Hippocampal formation (tissue), 2 donors: ENCODE results near the gene CNTN6.

Experiments used
- DNase-seq, 2 donors: peaks; one replicate each; lab custom pipeline; 2025; lab: John Stamatoyannopoulos, UW

The CNTN6 gene

DNA sequence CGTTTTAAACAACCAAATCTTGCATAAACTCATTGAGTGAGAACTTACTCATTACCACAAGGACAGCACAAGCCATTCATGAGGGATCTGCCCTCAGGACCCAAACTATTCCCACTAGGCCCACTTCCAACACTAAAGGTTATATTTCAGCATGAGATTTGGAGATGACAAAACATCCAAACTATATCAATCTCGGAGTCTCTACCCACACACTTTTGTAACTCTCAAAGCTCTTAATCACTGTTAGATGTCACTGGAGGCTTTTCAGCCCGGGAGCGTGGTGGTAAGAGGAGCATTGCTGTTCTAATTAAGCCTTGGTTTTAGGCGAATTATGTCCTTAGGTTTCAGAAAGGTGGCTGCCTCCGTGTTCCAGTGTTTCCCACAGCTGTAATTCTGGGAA, 86.3 kb downstream of the CNTN6 start:
- no peak for DNase-seq

DNA sequence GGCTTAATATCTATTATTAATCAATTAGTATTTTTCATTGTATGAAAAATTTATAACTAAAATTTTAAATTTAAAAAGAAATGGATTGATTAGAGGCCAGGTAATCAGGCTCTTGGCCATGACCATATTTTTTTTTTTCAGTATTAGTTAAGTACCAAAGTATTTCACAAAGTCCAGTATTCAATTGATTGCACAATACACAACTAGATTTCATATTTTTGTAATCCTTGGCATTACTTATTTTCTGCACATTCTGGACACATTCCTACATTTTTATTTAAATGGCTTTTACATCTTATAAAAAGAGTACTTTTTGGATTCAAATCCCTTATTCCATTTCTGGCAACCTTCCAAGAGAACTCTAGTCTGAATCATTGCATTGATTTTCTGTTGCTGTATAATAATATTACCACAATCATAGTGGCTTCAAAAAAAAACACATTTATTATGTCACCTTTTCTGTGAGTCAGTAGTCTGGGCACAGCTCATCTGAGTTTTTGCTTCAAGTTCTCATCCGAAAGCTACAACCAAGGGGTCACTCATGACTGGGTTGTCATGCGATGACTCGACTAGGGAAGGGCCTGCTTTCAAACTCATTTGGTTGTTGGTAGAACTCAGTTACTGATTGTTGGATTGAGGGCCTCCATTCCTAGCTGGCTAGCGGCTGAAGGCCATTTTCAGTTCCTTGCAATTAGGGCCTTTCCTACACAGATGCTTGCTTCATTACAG, 90.7 kb downstream of the CNTN6 start:
- DNase-seq = no peak

DNA sequence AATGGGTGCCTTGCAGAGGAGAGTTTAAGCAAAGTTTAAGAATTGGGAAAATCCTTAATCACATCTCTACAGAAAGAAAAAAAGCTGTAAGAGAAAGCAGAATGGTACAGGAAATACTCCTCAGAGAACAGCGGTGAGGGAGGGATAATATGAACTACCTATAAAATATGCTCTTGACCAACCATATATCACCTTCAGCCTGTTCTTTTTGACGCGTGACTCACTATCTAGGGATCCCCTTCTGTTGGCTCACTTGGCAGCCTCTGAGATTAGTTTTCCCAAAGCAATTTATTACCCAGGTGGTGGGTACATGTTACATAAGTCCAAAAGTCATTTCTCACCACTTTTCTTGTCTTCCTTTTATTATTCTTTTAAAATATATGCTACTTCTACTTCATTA, 97.7 kb downstream of the CNTN6 start:
- no peak for DNase-seq

DNA sequence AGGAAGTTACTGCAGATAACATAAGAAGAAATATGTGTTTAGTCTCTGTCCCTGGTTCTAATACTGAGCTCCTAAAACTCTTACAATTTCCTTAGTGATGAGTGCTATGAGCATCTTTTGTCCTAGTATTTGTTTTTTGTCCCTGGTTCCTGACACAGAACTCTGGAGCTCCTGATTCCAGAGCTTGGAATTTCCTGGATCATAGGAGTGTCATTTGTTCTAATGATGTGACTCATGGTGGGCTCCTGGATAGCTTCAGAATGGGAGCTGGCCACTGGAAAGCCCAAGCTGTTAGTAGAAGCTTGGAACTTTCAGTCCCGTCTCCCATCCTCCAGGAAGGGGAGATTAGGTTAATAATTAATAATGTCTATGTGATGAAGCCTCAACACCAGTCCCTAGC, 98.2 kb downstream of the CNTN6 start:
- no peak for DNase-seq

DNA sequence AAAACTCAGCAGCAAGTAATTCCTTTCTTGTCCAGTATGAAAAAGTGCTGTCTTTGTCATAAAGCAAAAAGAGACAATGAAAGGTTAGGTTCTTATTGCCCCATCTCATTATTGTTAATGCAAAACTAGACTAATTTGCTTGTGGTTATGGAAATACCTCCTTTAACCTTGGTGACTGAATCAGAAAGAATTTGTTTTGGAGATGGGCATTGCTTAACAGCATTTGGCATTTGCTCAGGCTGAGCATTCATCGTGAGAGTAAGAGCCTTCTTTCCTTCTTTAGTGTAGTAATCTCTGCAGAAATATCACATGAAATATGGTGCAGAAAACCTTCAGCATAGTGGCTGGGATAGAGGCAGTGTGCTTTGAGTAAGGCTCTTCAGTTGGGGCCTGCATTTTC, 103.1 kb downstream of the CNTN6 start:
- no peak for DNase-seq

DNA sequence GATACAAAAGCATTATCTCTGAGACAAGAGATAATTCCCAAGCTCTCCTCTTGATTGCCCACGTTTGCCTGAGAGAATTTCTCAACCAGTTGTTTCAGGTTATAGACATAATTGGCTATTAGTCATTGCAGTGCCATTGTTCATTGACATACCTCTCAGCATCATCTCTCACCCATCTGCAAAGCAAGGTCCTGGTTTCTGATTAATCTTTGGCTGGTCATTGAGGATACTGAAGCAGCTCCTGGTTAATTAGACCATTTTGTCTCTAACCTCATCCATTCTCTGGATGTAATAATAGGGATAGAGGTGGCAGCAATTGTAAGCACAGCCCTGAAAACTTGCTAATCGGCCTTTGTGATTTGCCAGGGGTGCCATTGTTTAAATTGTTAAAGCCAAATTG, 104.2 kb downstream of the CNTN6 start:
- no peak for DNase-seq

DNA sequence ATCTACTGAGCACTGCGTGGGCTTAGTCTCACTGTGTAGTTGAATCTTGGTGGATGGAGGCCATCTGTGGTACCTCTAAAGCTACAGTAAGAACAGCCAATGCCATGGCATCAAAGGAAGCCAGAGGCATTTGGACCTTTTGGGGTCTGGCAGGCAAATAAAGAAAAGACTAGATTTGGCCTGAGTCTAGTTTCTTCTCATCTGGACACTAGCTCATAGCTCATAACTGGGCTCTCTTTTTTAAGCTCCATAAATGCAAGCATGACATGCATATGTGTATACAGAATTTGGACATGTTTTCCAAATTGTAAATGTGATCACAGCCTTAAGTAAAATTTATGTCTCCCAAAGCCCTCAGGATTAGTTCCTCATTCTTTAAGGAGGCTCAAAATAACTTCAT, 107.5 kb downstream of the CNTN6 start:
- no peak for DNase-seq

DNA sequence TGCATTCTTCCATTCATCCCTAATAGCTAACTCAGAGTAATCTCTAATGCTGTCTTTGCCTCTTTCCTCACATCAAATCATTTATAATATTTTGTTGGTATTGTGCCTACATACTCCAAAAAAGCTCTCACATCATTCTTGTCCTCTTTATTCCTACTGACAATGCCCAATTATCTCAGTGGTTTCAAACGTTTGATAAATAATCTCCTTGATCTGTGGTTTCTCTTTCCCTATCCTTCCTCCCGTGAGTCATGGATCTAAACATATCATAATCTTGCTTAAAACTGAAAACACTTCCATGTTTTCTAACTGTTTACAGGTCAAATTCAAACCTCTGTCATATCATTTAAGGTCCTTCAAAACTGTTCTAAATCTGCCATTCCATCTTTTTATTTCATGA, 115.1 kb downstream of the CNTN6 start:
- no peak for DNase-seq

DNA sequence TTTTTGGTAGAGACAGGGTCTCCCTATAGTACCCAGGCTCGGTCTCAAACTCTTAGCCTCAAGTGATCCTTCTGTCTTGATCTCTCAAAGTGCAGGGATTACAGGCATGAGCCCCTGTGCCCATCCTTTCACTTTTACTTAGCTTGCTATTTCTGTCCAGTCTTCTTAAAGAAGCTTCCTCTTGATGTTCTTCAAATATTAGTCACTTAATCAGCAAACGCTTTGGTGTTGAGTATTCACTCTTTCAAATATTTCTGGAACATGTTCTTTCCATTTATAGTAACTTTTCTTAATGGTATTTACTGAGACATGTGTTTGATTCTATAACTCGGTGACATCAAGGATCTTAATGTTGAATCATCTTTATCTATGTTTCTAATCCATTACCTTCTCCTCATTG, 122.1 kb downstream of the CNTN6 start:
- DNase-seq = no peak

DNA sequence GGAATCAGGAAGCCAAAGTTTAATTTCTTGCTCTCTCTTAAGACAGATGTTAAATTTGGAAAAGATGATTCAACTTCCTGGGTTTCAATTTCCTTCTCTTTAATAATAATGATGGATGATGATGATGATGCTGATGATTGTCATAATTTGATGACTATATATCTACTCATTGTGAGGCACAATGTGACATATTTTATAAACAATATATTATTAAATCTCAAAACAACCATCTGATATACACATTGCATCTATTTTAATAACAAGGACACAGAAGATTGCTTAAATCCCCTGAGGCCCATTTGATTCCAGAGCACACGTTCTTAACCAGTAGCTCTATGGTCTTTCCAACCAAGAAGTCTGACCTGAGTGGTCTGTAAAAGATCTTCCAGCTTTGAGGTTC, 124.0 kb downstream of the CNTN6 start:
- no peak for DNase-seq

DNA sequence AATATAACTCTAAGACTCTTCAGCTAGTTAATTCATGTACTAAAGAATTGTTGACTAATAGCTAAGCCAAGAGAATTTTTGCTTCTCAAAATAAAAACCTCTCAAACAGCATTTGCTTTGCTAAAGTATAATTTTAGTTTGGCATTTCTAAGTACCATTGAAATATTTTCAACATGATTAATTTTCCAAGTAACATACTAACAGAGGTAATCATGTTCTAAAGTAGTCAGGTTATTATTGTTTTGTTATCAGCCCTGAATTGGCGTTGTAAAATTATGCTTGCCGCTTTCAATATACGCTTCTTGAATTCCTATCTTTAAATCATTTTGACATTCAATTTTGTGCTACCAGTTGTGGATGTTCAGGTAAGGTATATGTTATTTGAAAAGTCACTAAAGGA, 134.3 kb downstream of the CNTN6 start:
- no peak for DNase-seq

DNA sequence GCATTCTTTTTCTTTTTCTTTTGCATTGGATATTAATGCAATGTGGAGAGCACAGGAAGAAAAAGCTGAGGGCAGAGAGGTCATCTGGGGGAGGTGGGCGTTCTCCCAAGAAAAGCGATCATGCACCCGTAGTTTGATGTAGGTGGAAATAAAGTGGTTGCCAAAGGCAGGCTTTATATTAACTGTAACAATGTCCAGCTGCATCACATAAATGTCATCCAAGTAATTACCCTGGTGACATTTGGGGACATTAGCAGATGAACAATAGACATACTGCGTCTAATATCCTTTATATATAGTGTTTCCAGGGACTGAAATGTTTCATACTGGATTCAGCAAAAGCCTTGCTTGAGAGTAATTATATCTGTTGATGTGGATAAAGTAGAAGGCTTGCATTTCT, 135.5 kb downstream of the CNTN6 start:
- DNase-seq = no peak

DNA sequence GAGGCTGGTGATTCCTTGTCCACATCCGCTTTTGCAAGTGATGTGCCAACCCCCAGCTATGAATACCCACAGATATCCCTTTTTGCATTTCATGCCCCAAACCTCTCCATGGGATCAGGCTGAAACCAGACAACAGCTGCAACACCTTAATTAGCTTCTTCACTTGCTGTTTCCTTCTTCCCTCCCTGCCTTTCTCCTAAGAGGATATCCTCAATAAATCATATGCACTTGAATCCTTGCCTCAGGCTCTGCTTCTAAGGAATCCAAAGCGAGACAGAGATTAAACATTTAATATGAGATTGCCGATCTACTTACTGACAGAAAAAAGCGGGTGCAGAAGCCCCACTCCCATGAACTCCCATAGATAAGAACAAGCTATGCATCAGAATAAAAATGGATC, 138.1 kb downstream of the CNTN6 start:
- DNase-seq = no peak

DNA sequence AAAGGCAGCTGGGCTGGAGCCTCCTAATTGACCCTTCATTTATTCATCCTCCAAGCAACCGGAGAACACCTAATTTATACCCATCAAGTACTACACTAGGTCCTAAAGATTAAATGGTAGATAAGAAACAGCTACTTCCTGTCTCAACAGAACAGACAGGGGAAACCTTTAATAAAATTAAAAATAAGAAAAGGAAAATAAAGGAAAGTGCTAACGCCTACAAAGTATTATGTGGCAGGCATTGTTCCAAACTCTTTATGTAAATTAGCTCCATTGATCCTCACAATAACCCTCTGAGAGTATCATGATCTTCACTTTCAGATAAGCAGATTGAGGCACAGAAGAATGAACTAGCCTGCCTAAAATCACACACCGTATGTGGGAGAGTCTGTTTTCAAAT, 139.5 kb downstream of the CNTN6 start:
- DNase-seq = no peak

DNA sequence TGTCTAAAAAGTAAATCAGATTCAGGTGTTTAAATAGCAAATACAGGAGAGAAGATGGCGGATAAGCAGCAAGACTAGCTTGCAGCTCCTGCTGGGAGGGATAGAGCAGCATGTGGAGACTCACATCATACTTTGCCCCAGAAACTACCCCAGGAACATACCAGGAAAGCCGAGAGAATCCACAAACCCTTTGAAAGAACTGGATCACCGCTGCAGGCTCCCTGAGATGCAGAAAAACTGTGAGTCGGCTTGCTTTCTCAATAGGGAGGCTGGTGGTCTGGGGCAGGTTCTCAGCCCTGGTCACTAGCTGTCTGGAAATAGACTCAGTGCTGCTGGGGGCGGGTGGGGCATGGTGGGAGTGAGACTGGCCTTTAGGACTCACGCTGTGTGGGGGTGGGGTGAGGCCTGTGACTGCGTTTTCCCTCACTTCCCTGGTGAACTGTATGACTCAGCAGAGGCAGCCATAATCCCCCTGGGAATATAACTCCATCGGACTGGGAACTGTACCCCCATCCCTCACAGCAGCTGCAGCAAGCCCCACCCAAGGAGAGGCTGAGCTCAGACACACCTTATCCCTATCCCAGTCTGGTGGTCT, 142.8 kb downstream of the CNTN6 start:
- no peak for DNase-seq

DNA sequence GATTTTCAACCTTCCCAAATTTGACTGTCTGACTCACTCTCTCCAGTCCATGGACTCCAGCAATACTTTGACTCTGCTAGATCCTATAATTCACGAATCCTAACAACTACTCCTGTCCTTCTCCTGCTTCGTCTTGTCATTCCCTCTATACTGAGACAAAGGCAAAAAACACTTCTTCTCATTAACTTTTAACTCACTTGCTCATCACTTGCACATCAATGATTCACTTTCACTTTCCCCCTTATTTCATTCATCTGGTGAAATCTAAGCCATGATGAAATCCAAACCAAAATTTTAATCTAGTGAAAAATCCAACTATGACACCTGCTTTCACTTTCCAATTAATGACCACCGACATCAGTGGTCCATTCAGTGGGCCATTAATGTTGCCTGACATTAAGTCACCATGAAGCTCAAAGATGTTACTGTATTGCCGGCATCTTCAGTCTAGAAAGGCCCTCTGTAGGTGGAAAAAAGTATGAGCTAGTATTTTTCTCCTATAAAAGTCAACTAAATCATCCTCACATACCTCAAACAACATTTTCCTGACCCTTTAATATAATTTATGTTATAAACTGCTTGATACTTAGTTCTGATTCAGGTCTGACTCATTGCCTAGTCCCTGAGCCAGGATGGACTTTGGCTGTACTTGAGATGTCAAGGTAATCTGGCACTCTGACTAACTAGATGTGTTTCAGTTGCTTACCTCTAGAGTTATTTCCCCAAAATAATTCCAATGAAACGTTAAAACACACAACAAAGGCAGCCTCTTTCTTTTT, 158.6 kb downstream of the CNTN6 start:
- DNase-seq = no peak

DNA sequence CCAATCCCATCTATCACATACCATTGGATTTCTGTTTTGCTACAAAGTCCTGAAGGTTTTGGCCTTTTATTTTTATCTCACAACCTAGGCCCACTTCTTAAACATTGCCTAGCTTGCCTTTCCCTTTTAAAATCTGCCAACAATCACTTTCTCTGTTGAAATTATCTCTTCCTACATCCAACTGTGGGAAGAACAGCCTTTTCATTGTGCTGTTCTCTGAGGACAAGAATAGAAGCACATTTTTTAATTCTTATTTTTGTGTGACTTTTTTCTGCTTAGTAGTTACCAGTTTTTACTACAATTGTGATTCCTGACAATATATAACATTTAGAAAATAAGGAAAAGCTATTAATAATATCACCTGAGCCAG, 159.2 kb downstream of the CNTN6 start:
- DNase-seq = no peak

DNA sequence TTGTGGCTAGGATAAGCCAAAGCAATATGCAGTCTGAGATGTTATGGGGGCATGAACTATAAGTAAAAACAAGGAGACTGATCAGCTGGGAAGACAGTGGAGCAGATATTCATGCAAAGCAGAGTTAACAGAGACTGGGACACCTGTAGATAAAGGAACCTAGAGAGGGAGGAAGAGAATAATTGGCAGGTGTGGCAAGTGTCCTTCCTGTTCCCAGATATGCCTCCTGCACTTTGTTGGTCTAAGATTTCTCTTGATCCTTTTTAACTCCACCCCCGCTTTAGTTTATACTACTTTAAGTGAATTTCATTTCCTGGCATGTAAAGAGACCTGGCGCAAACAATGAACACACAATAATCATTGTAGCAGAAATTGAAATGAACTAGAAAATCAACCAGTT, 169.4 kb downstream of the CNTN6 start:
- no peak for DNase-seq

DNA sequence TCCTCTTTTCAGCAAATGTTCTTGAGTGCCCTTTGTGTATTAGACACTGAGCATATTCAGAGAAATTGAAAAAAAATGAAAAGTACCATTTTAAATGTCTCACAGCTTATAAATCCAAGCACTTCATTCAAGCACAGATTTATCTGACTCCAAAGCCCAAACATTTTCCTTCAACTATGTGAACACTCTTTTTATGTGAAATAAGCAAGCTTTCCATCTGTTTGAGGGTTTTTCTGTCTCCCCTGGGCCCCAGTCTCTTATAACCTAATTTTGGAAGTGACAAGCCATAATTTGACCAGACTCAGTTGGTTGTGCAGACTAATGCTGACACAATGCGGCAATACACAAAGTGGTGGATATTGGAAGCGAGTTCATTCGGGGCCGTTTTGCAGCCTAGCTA, 170.3 kb downstream of the CNTN6 start:
- DNase-seq = no peak

DNA sequence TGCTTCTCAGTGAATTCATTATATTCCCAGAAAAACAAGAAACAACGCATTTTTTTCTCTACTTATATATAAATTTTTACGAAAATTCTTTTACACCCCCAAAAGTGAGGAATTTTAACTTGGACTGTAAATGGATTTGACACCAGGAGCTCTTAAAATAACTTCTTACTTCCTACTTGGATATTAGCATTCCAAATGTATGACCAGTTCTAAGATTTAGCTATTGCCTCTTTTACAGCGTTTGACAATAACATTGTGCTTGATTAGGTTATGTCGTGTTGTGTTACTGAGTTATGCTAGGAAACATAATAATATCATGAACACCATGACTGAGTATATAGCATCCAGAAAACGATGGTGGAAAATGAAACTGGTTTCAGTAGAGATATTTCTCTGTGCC, 177.0 kb downstream of the CNTN6 start:
- no peak for DNase-seq

DNA sequence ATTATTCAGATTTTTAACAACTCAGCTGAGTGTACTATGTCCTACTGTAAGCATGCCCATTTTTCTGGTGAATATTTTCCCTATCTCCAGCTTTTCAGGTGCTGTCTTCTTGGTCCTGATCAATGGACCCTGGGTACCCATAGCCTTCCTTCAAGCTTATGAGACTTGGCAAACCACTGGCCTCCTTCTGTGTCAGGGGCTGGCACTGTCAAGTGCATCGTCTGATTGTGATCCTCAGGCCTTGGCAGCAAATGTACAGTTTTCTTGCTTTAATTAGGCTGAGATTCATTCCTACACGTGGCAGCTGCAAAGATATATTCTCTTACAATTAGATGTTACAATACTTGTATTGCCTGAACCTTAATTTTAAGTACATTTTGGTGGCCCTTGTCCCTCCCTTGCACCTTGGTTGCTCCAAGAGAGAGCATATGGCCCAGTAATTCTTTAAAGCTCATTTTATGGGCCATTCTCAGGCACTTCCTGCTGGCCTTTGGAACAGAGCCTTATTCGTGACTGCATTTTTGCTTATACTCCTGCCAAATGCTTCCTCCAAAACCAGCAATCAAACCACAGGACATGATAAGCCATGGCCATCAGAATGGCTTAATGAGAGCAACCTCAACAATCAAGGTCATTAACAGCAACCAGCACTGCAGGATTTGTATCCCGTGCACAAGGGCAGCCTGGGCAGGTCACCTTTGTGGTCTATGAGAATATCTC, 179.9 kb downstream of the CNTN6 start:
- no peak for DNase-seq

DNA sequence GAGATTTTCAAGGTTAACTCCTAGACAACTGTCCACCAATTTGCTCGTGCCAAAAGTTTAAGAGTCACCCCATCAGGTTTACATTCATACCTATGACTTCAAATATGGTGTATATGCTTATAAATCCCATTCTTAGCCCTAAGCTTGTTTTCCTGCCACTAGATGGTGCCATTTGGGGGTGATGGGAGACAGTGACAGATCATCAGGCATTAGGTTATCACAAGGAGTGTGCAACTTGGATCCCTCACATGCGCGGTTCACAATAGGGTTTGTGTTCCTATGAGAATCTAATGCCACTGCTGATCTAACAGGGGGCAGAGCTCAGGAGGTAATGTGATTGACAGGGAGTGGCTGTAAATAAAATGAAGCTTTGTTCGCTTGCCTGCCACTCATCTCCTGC, 182.7 kb downstream of the CNTN6 start:
- DNase-seq = peak in 1 of 2 donors; percentile 0

DNA sequence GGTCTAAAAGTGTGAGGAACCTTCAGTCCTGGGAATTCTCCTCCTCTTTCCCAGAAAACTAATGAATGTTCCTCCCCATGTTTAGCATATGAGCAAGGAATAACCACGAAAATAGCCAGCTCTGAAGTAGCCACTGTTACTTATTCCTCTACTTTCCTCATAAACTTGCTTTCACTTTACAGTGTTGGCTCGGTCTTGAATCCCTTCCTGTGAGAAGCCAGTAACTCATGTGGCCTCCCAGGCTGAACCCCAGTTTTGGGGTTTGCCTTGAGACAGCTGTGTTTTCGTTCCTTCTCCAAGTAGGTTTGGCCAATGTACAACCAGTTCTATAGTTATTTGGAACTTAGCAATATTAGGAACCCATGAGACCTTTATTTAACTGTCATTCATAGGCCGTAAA, 195.0 kb downstream of the CNTN6 start:
- DNase-seq = no peak
